IMR-90 (cell line): Measurements from ENCODE around the gene CEBPE. TPM values are rescaled to one million over a fixed set of nuclear protein-coding genes. Genes with fewer than 3 reads are reported as not detected.

ENCODE experiments used
- ATAC-seq: fragments of 200-7000 bp; cut with Tn5 transposase; 2 replicates; pipeline ENCODE4 v1.9.1; 2020; ENCODE audit warnings: low read depth, mild to moderate bottlenecking, moderate library complexity
- BruUV-seq: library from RNA; stranded (reverse); fragments of 400-500 nt; replicated peaks from 2 replicates; lab custom pipeline; 2021; lab: Mats Ljungman, UMichigan
- CTCF ChIA-PET: fragments of 300-600 bp; formaldehyde crosslinking; extraction: SDS; loops from one replicate; lab custom pipeline; 2021; ENCODE audit warnings: antibody characterized with exemption; lab: Yijun Ruan, JAX
- POLR2A ChIA-PET: fragments of 300-600 bp; sonication (Branson Sonifier 250); formaldehyde crosslinking; loops from one replicate; lab custom pipeline; 2022; ENCODE audit warnings: antibody characterized with exemption; ENCODE audit not compliant: unreplicated experiment; lab: Charles Lee
- DNase-seq: peaks from one replicate; pipeline ENCODE4 v3.0.0; 2013
- H2AFZ ChIP-seq: replicated peaks from 2 replicates; pipeline ENCODE3; 2013; ENCODE audit warnings: low read length, mild to moderate bottlenecking; ENCODE audit not compliant: poor library complexity
- H2AK5ac ChIP-seq: 2 replicates; pipeline ENCODE4 v1.6.1; 2013; ENCODE audit warnings: low read depth, low read length, inconsistent platforms
- H2AK9ac ChIP-seq: replicated peaks from 2 replicates; pipeline ENCODE3; 2013; ENCODE audit warnings: mild to moderate bottlenecking, low read depth, low read length, moderate library complexity; ENCODE audit not compliant: poor library complexity
- H2BK120ac ChIP-seq: 2 replicates; pipeline ENCODE4 v1.6.1; 2013; ENCODE audit warnings: low read depth, low read length, inconsistent platforms
- H2BK15ac ChIP-seq: 3 replicates; pipeline ENCODE4 v1.6.1; 2013; ENCODE audit warnings: low read depth, low read length, inconsistent platforms
- H2BK20ac ChIP-seq: 2 replicates; pipeline ENCODE4 v1.6.1; 2013; ENCODE audit warnings: low read depth, mild to moderate bottlenecking, inconsistent platforms, low read length, moderate library complexity
- H2BK5ac ChIP-seq: 2 replicates; pipeline ENCODE4 v1.6.1; 2013; ENCODE audit warnings: mild to moderate bottlenecking, low read depth, low read length, inconsistent platforms; ENCODE audit not compliant: poor library complexity, severe bottlenecking
- H3K14ac ChIP-seq: replicated peaks from 2 replicates; pipeline ENCODE4 v1.6.1; 2013; ENCODE audit warnings: low read depth, low read length, inconsistent platforms
- H3K18ac ChIP-seq: 2 replicates; pipeline ENCODE4 v1.6.1; 2013; ENCODE audit warnings: low read depth, low read length, control low read depth
- H3K23ac ChIP-seq: 2 replicates; pipeline ENCODE4 v1.6.1; 2013; ENCODE audit warnings: low read depth, low read length, inconsistent platforms
- H3K27ac ChIP-seq: 2 replicates; pipeline ENCODE4 v1.5.1; 2013; ENCODE audit warnings: mild to moderate bottlenecking, control low read depth, low read length; ENCODE audit not compliant: insufficient read depth
- H3K27me3 ChIP-seq: 2 replicates; pipeline ENCODE4 v1.6.1; 2013; ENCODE audit warnings: low read length; ENCODE audit not compliant: control insufficient read depth, insufficient read depth
- H3K36me3 ChIP-seq: 2 replicates; pipeline ENCODE4 v1.6.1; 2013; ENCODE audit warnings: low read length, mixed read lengths; ENCODE audit not compliant: control insufficient read depth, insufficient read depth
- H3K4ac ChIP-seq: 2 replicates; pipeline ENCODE4 v1.6.1; 2013; ENCODE audit warnings: low read depth, low read length, inconsistent platforms
- H3K4me1 ChIP-seq: 2 replicates; pipeline ENCODE4 v1.6.1; 2013; ENCODE audit warnings: low read length, mixed read lengths; ENCODE audit not compliant: control insufficient read depth, insufficient read depth
- H3K4me2 ChIP-seq: 2 replicates; pipeline ENCODE4 v1.6.1; 2013; ENCODE audit warnings: low read depth, mild to moderate bottlenecking, control low read depth, low read length, moderate library complexity
- H3K4me3 ChIP-seq: 2 replicates; pipeline ENCODE4 v1.5.1; 2013; ENCODE audit warnings: low read depth, mild to moderate bottlenecking, control low read depth, low read length, moderate library complexity; ENCODE audit not compliant: insufficient read depth
- H3K56ac ChIP-seq: 2 replicates; pipeline ENCODE4 v1.6.1; 2013; ENCODE audit warnings: low read length, inconsistent platforms; ENCODE audit not compliant: insufficient read depth; ENCODE audit errors: extremely low read depth
- H3K79me1 ChIP-seq, 2 experiments: 2 replicates each; pipeline ENCODE4 v1.6.1; 2013; ENCODE audit warnings: low read length in 2 of 2, inconsistent platforms in 1 of 2, low read depth in 1 of 2
- H3K9ac ChIP-seq: 2 replicates; pipeline ENCODE4 v1.6.1; 2013; ENCODE audit warnings: low read depth, low read length, control low read depth
- H3K9me1 ChIP-seq: 2 replicates; pipeline ENCODE4 v1.6.1; 2013; ENCODE audit warnings: low read length, inconsistent platforms; ENCODE audit not compliant: insufficient read depth
- H3K9me3 ChIP-seq: 2 replicates; pipeline ENCODE4 v1.6.1; 2013; ENCODE audit warnings: low read length; ENCODE audit not compliant: control insufficient read depth, insufficient read depth
- H4K20me1 ChIP-seq: 2 replicates; pipeline ENCODE4 v1.6.1; 2013; ENCODE audit warnings: low read length, inconsistent platforms; ENCODE audit not compliant: insufficient read depth
- H4K5ac ChIP-seq: 2 replicates; pipeline ENCODE4 v1.6.1; 2013; ENCODE audit warnings: mild to moderate bottlenecking, low read depth, low read length, control low read depth
- H4K8ac ChIP-seq, 2 experiments: 2 replicates each; pipeline ENCODE4 v1.6.1; 2013; ENCODE audit warnings: low read depth in 2 of 2, low read length in 2 of 2, control low read depth in 1 of 2, inconsistent platforms in 1 of 2
- H4K91ac ChIP-seq: 2 replicates; pipeline ENCODE4 v1.6.1; 2013; ENCODE audit warnings: low read depth, low read length, inconsistent platforms; ENCODE audit not compliant: insufficient read depth
- BHLHE40 ChIP-seq: fragments of 150-350 bp; IDR thresholded peaks from 2 replicates; pipeline ENCODE4 v1.6.1; 2016; ENCODE audit warnings: mild to moderate bottlenecking, low read depth, low read length
- CHD1 ChIP-seq: IDR thresholded peaks from 2 replicates; pipeline ENCODE4 v1.6.1; 2012; ENCODE audit warnings: low read depth, low read length, improper control_type of control experiment
- CTCF ChIP-seq: conservative IDR thresholded peaks from 2 replicates; pipeline ENCODE4 v1.5.1; 2012; ENCODE audit warnings: mild to moderate bottlenecking, low read depth, low read length, improper control_type of control experiment
- FOS ChIP-seq: fragments of 150-350 bp; IDR thresholded peaks from 2 replicates; pipeline ENCODE4 v1.6.1; 2016; ENCODE audit warnings: low read depth, low read length
- MAFK ChIP-seq: IDR thresholded peaks from 2 replicates; pipeline ENCODE4 v1.6.1; 2012; ENCODE audit warnings: low read depth, low read length, improper control_type of control experiment
- MAZ ChIP-seq: IDR thresholded peaks from 2 replicates; pipeline ENCODE4 v1.6.1; 2012; ENCODE audit warnings: low read depth, mild to moderate bottlenecking, low read length, improper control_type of control experiment, moderate library complexity, borderline replicate concordance
- MXI1 ChIP-seq: IDR thresholded peaks from 2 replicates; pipeline ENCODE4 v1.6.1; 2012; ENCODE audit warnings: low read depth, mild to moderate bottlenecking, low read length, moderate library complexity, borderline replicate concordance
- NFE2L2 ChIP-seq: fragments of 150-350 bp; IDR thresholded peaks from 2 replicates; pipeline ENCODE4 v1.6.1; 2016; ENCODE audit warnings: low read depth, mild to moderate bottlenecking, low read length
- RAD21 ChIP-seq: IDR thresholded peaks from 2 replicates; pipeline ENCODE4 v1.6.1; 2012; ENCODE audit warnings: low read length, improper control_type of control experiment
- RCOR1 ChIP-seq: IDR thresholded peaks from 2 replicates; pipeline ENCODE4 v1.6.1; 2012; ENCODE audit warnings: mild to moderate bottlenecking, low read length, improper control_type of control experiment; ENCODE audit not compliant: insufficient replicate concordance
- RFX5 ChIP-seq: IDR thresholded peaks from 2 replicates; pipeline ENCODE4 v1.8.0; 2012; ENCODE audit warnings: low read depth, mild to moderate bottlenecking, low read length, moderate library complexity
- SMC3 ChIP-seq: fragments of 150-350 bp; IDR thresholded peaks from 2 replicates; pipeline ENCODE4 v1.6.1; 2016; ENCODE audit warnings: low read depth, mild to moderate bottlenecking, antibody characterized with exemption, low read length, moderate library complexity
- USF2 ChIP-seq: fragments of 150-350 bp; IDR thresholded peaks from 2 replicates; pipeline ENCODE4 v1.6.1; 2017; ENCODE audit warnings: mild to moderate bottlenecking, antibody characterized with exemption, low read length, low read depth
- WGBS, 2 experiments: methylation state at CpG; one replicate each; pipeline versions ENCODE4 v1.1.5 to v1.1.7; 2013; ENCODE audit warnings: missing lambda C conversion rate in 2 of 2; ENCODE audit not compliant: insufficient read length in 1 of 2; ENCODE audit errors: extremely low coverage in 2 of 2; 5-methylcytosine and 5-hydroxymethylcytosine counted together
- dilution Hi-C: fragments of 300-500 bp; cut with HindIII; formaldehyde crosslinking; loops from one replicate; pipeline ENCODE4 v1.14.3; 2018; ENCODE audit warnings: low sequenced_read_pairs; ENCODE audit not compliant: unreplicated experiment
- in situ Hi-C: fragments of 300-500 bp; cut with MboI; formaldehyde crosslinking; loops from 3 replicates; pipeline ENCODE4 v1.14.3; 2019; ENCODE audit warnings: low sequenced_read_pairs, inconsistent platforms, mixed read lengths
- intact Hi-C: fragments of 100-400 bp; cut with micrococcal nuclease; formaldehyde crosslinking; loops from 2 replicates; pipeline ENCODE4 v1.10.0; 2022
- polyA plus RNA-seq, 3 experiments: library from polyadenylated mRNA; depleted of rRNA; stranded (reverse); fragments of >200 nt; gene quantifications; 2 replicates each; pipeline ENCODE4 v1.2.3, GENCODE V29; 2012; ENCODE audit warnings: low replicate concordance in 1 of 3
- total RNA-seq: library from RNA; depleted of rRNA; stranded (reverse); fragments of >200 nt; gene quantifications from 2 replicates; pipeline ENCODE4 v1.2.3, GENCODE V29; 2012
- TF ChIP-seq, protein P1 (sequence below): fragments of 150-350 bp; IDR thresholded peaks from 2 replicates; pipeline ENCODE4 v1.6.1; 2016; ENCODE audit warnings: low read depth, mild to moderate bottlenecking, low read length, moderate library complexity, borderline replicate concordance

The CEBPE gene
- total and polyA plus RNA-seq, 2 of the 4 experiments (the other 2 are of a cell fraction): 0.05 TPM; not detected in 1

DNA sequence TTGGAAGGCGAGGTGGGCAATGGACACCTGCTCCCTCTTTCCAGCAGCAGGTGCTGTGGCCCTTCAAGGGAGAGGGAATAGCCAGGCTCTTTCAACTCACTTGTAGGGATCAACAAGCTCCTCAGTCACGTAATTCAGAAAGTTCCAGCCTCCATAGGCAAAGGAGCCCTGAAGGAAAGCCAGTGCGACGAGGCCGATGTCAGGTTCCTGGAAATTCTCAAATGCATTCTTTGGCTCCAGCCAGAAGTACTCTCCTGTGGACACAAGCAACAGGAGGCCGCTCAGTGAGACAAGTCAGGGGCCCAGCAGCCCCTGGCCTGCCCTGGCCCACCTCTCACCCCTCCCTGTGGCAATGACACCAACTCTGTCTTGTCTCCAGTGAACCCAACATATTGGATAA, 21.3 kb upstream of the CEBPE start:
- WGBS, 2 experiments: 48% methylated on average over 5 of the region's 6 CpGs; no CpG with 5 or more reads in 1 of the 2 experiments
- Histone ChIP-seq H3K27me3 (peaks cover 41% of the 10 kb centered on the region), H2AK9ac (no peak overlapping the region), H3K9ac (no peak overlapping the region), H2BK5ac (no peak overlapping the region), H3K4ac (no peak overlapping the region), H4K5ac (no peak overlapping the region), H3K36me3 (no peaks in the 10 kb centered on the region), H4K8ac (no peak overlapping the region), H3K23ac (no peak overlapping the region), H3K9me3 (no peaks in the 10 kb centered on the region), H2BK20ac (no peak overlapping the region), H2AFZ (no peak overlapping the region), H3K14ac (no peak overlapping the region), H2BK120ac (no peak overlapping the region), H3K27ac (no peak overlapping the region), H4K20me1 (no peaks in the 10 kb centered on the region), H2AK5ac (no peak overlapping the region), H3K79me1 (no peaks in the 10 kb centered on the region), H3K4me2 (no peak overlapping the region), H3K9me1 (no peaks in the 10 kb centered on the region), H3K4me3 (no peak overlapping the region), H4K91ac (no peak overlapping the region), H3K56ac (no peak overlapping the region), H3K18ac (no peak overlapping the region), H3K4me1 (no peaks in the 10 kb centered on the region), H2BK15ac (no peak overlapping the region)
- TF ChIP-seq FOS (no peak), CHD1 (no peak), MXI1 (no peak), RAD21 (no peak), MAFK (no peak), USF2 (no peak), CTCF (no peak), RFX5 (no peak), SMC3 (no peak), BHLHE40 (no peak), MAZ (no peak), NFE2L2 (no peak), RCOR1 (no peak)
- TF ChIP-seq, protein P1, sequence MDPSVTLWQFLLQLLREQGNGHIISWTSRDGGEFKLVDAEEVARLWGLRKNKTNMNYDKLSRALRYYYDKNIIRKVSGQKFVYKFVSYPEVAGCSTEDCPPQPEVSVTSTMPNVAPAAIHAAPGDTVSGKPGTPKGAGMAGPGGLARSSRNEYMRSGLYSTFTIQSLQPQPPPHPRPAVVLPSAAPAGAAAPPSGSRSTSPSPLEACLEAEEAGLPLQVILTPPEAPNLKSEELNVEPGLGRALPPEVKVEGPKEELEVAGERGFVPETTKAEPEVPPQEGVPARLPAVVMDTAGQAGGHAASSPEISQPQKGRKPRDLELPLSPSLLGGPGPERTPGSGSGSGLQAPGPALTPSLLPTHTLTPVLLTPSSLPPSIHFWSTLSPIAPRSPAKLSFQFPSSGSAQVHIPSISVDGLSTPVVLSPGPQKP: no peak
- CTCF ChIA-PET: no interaction called here
- in situ Hi-C loops (no loop called here), intact Hi-C loops (no loop called here), dilution Hi-C loops (no loop called here)
- POLR2A ChIA-PET: no interaction called here
- ATAC-seq (no peak), DNase-seq (no peak)
- BruUV-seq: no TSS peak
